WTC11 (cell line): ENCODE results near the gene TMEM97.

Experiments used
- NR3C1 ChIP-seq: sonication (generic); formaldehyde crosslinking; conservative IDR thresholded peaks from 2 replicates; pipeline ENCODE4 v1.8.1; 2023; ENCODE audit warnings: low read depth, mild to moderate bottlenecking, missing genetic modification reagents
- TEAD4 ChIP-seq: sonication (generic); formaldehyde crosslinking; IDR thresholded peaks from 2 replicates; pipeline ENCODE4 v1.8.0; 2022; ENCODE audit warnings: mild to moderate bottlenecking, missing genetic modification reagents
- ZSCAN18 ChIP-seq: fragments of 250-450 bp; sonication (Bioruptor Pico); IDR thresholded peaks from 2 replicates; pipeline ENCODE4 v2.1.2; 2022; ENCODE audit warnings: mild to moderate bottlenecking, moderate library complexity

GRCh38 chr17:28369684-28370034, 50.7 kb downstream of the TMEM97 start:
- TF ChIP-seq TEAD4 (CRISPR knock-in tag) (no peak), NR3C1 (CRISPR knock-in tag) (no peak), ZSCAN18 (CRISPR knock-in tag) (no peak)
